SJCRH30 (cell line): Measurements from ENCODE around the gene HTN3. TPM values are rescaled to one million over a fixed set of nuclear protein-coding genes. Genes with fewer than 3 reads are reported as not detected.
A peak's percentile ranks its signal among the peaks of the same experiment; 100 is the strongest.
"Not testable (repeated sequence)": the region's sequence is repeated elsewhere in the genome, so short reads cannot be mapped to it uniquely, and the experiment has no call there.

Source experiments
- DNase-seq, 2 experiments: peaks; one replicate each; pipeline ENCODE4 v3.0.0-alpha.2; 2015 to 2020
- H3K27ac ChIP-seq: fragments of 250-450 bp; sonication (Bioruptor Pico); 2 replicates; pipeline ENCODE4 v1.5.1; 2020; ENCODE audit warnings: mild to moderate bottlenecking, moderate library complexity
- H3K27me3 ChIP-seq: fragments of 250-450 bp; sonication (Bioruptor Pico); 2 replicates; pipeline ENCODE4 v1.5.1; 2020; ENCODE audit warnings: mild to moderate bottlenecking, moderate library complexity
- H3K36me3 ChIP-seq: fragments of 250-450 bp; sonication (Bioruptor Pico); 2 replicates; pipeline ENCODE4 v1.5.1; 2020; ENCODE audit warnings: mild to moderate bottlenecking, moderate library complexity
- H3K4me1 ChIP-seq: fragments of 250-450 bp; sonication (Bioruptor Pico); 2 replicates; pipeline ENCODE4 v1.5.1; 2020; ENCODE audit warnings: mild to moderate bottlenecking, moderate library complexity
- H3K4me3 ChIP-seq: fragments of 250-450 bp; sonication (Bioruptor Pico); 2 replicates; pipeline ENCODE4 v1.5.1; 2020; ENCODE audit warnings: mild to moderate bottlenecking, moderate library complexity
- H3K9me3 ChIP-seq: fragments of 250-450 bp; sonication (Bioruptor Pico); replicated peaks from 2 replicates; pipeline ENCODE4 v1.5.1; 2020; ENCODE audit warnings: mild to moderate bottlenecking, moderate library complexity
- total RNA-seq: library from RNA; depleted of rRNA; stranded (reverse); fragments of >200 nt; shearing (Covaris generic); gene quantifications from 2 replicates; pipeline ENCODE4 v1.2.3, GENCODE V29; 2014; rRNA removed

The HTN3 gene
- total RNA-seq: 0.36 TPM in 1 of 2 replicates, not detected in the other

GRCh38 chr4:70028159-70028558, at the start of gene HTN3:
TSS of gene HTN3 (plus strand) at chr4:70028459. CDS start at chr4:70030741, 2,282 bp downstream.
- H3K27me3 ChIP-seq, DNase-seq, H3K4me1 ChIP-seq, H3K9me3 ChIP-seq, H3K36me3 ChIP-seq, H3K4me3 ChIP-seq, H3K27ac ChIP-seq: not testable (repeated sequence)

- Histone ChIP-seq H3K36me3 (no peaks in the 10 kb centered on the region), H3K27me3 (no peaks in the 10 kb centered on the region), H3K9me3 (no peaks in the 10 kb centered on the region), H3K4me3 (no peak overlapping the region), H3K4me1 (no peaks in the 10 kb centered on the region), H3K27ac (no peak overlapping the region)
- DNase-seq: peak in 1 of 2 experiments; percentile 20
Measured at GRCh38 chr4:69984030-69984443, 44.2 kb upstream of the HTN3 start.

DNA sequence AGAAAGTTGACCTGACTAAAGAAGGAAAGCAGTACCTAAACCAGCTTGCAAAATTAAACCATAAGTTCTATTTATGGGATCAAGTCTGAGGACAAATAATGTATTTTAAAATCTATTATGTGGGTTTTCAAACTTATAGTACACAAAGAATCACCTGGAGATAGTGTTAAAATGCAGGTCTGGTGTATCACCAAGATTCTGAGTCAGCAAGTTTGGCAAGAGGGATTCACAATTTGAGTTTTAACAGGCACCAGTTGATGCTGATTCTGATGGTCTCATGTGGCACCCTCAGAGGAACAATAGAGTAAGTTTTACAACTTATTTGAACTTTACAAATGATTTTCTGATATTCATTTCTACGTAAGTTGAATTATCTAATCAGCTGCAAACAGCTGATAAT, 41.6 kb upstream of the HTN3 start:
- no peak for DNase-seq

GRCh38 chr4:69991016-69991415, 37.2 kb upstream of the HTN3 start:
- Histone ChIP-seq H3K4me1 (peaks cover 4% of the 10 kb centered on the region), H3K27me3 (no peaks in the 10 kb centered on the region), H3K36me3 (no peaks in the 10 kb centered on the region), H3K4me3 (no peak overlapping the region), H3K27ac (no peak overlapping the region), H3K9me3 (no peaks in the 10 kb centered on the region)
- DNase-seq: no peak

More for the DNA sequence above, 41.6 kb upstream of the HTN3 start:
- no peak overlapping the region for H3K27ac ChIP-seq
- H3K4me1 ChIP-seq: no peaks in the 10 kb centered on the region
- no peaks in the 10 kb centered on the region for H3K9me3 ChIP-seq
- H3K4me3 ChIP-seq: no peak overlapping the region
- H3K27me3 ChIP-seq: no peaks in the 10 kb centered on the region
- H3K36me3 ChIP-seq: no peaks in the 10 kb centered on the region

DNA sequence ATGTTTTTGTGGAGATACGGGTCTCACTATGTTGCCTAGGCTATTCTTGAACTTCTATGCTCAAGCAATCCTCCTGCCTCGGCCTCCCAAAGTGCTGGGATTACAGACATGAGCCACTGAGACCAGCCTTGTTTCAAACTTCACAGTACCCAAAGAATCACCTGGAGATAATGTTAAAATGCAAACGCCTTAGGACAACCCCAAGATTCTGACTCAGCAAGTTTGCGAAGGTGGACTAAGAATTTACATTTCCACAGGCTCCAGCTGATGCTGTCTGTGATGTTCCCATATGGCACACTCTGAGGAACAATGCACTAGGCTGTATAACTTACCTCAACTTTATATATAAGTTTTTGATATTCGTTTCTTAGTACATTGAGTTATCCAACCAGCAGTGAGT, 33.5 kb upstream of the HTN3 start:
- Histone ChIP-seq H3K9me3 (no peaks in the 10 kb centered on the region), H3K4me3 (no peak overlapping the region), H3K4me1 (peaks cover 4% of the 10 kb centered on the region), H3K27ac (no peak overlapping the region), H3K36me3 (no peaks in the 10 kb centered on the region), H3K27me3 (no peaks in the 10 kb centered on the region)
- no peak for DNase-seq

DNA sequence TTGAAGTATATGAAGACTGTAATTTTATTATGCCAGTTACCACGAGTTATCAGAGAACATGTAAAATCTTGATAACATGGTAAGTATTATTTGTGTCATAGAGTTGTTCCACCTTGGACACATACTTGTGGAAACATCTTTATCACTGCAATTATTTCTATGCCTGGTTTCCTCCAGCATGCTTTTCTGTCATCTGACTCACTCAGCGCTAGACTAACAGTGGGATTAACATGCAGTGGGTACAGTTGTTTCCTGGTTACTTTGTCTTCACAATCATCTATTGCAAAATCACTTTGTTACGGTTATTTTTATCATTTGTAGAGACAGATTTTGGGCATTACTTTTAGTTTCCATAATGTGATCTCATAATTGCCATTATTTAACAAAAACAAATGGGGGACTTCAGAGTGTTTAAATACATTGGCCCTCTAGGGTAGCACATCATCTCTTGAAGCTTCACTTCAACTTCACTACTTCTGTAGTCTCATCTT, 32.7 kb upstream of the HTN3 start, which contains the start of gene STATH:
TSS of gene STATH (plus strand) at position 441 of the 491 bp plus-strand sequence. CDS start 2,472 bp downstream, outside the sequence.
- Histone ChIP-seq H3K4me3 (no peak within 1 kb of the TSS), H3K36me3 (no peaks in the 10 kb centered on the region), H3K27ac (no peak within 1 kb of the TSS), H3K9me3 (no peaks in the 10 kb centered on the region), H3K27me3 (no peaks in the 10 kb centered on the region), H3K4me1 (peaks cover 4% of the 10 kb centered on the region)
- DNase-seq: peak in 1 of 2 experiments; percentile 22

- Histone ChIP-seq H3K9me3 (no peaks in the 10 kb centered on the region), H3K27ac (no peak overlapping the region), H3K4me1 (peaks cover 4% of the 10 kb centered on the region), H3K27me3 (no peaks in the 10 kb centered on the region), H3K36me3 (no peaks in the 10 kb centered on the region), H3K4me3 (no peak overlapping the region)
- no peak for DNase-seq
Measured at GRCh38 chr4:69999420-69999819, 28.8 kb upstream of the HTN3 start.

DNA sequence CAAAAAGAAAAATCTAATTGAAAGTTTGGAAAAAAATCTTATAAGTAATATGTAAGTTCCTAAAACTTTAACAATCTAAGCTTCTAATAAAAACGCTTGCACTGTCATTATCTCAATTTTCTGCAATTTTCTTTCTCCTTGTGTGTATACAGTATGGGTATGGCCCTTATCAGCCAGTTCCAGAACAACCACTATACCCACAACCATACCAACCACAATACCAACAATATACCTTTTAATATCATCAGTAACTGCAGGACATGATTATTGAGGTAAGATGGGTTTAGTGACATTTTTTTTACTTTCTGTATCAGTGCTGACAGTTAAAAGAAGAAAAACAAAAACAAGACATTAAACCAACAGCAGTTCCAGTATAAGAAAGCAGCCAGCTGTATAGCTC, 27.5 kb upstream of the HTN3 start:
- Histone ChIP-seq H3K4me3 (no peak overlapping the region), H3K36me3 (no peaks in the 10 kb centered on the region), H3K27me3 (no peaks in the 10 kb centered on the region), H3K27ac (no peak overlapping the region), H3K4me1 (peaks cover 2% of the 10 kb centered on the region), H3K9me3 (no peaks in the 10 kb centered on the region)
- DNase-seq: no peak

GRCh38 chr4:70002507-70002906, 25.8 kb upstream of the HTN3 start:
- no peak for DNase-seq
- Histone ChIP-seq H3K9me3 (no peaks in the 10 kb centered on the region), H3K27me3 (no peaks in the 10 kb centered on the region)

DNA sequence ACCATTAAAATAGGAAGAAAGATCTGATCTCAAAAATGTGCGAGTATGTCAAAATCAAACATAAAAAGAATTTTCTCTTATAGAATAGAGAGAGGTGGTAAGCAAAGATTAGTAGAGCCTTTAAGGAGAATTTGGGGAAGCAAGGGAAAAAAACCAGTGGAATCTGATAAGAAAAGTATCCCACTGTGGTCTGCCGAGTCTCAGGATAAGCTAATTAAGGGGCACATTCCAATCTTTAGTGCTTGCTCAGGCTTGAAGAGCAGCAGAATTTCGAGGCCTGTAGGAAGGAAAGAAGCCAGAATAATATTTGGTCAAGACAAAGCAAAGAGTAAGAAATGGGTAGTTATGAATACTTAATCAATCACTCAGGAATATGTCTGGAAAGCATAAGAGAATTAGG, 19.5 kb upstream of the HTN3 start:
- no peaks in the 10 kb centered on the region for H3K36me3 ChIP-seq
- H3K4me1 ChIP-seq: no peaks in the 10 kb centered on the region
- no peak overlapping the region for H3K4me3 ChIP-seq
- H3K27me3 ChIP-seq: no peaks in the 10 kb centered on the region
- H3K27ac ChIP-seq: no peak overlapping the region
- no peak for DNase-seq
- no peaks in the 10 kb centered on the region for H3K9me3 ChIP-seq

More at GRCh38 chr4:70002507-70002906, 25.8 kb upstream of the HTN3 start:
- no peaks in the 10 kb centered on the region for H3K36me3 ChIP-seq
- no peaks in the 10 kb centered on the region for H3K4me1 ChIP-seq
- no peak overlapping the region for H3K27ac ChIP-seq
- H3K4me3 ChIP-seq: no peak overlapping the region

GRCh38 chr4:70019006-70019405, 9.3 kb upstream of the HTN3 start:
- not testable (repeated sequence) for H3K4me1 ChIP-seq, H3K36me3 ChIP-seq, H3K27ac ChIP-seq, DNase-seq, H3K4me3 ChIP-seq, H3K9me3 ChIP-seq, H3K27me3 ChIP-seq

DNA sequence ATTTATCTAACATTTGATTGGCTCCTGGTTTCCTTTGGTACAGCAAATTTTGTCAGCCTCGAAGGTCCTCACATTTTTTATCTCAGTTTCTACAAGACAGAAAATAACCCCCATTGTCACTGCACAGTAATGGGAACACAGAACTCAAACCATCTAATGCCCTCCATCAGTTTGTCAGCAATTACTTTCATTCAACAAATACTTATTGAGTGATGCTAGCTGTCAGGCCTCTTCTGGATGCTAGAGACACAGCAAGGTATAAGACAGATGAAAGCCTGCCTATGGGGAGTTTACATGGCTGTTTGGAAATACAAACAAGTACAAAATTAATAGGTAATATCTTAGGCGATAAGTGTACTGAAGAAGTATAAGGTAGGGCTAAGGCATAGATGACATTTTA, 5.0 kb upstream of the HTN3 start:
- DNase-seq: no peak
- no peak overlapping the region for H3K4me3 ChIP-seq
- no peaks in the 10 kb centered on the region for H3K9me3 ChIP-seq
- H3K4me1 ChIP-seq: no peaks in the 10 kb centered on the region
- H3K27me3 ChIP-seq: no peaks in the 10 kb centered on the region
- H3K27ac ChIP-seq: no peak overlapping the region
- H3K36me3 ChIP-seq: no peaks in the 10 kb centered on the region

GRCh38 chr4:70027011-70027410, 1.2 kb upstream of the HTN3 start:
- Histone ChIP-seq H3K9me3 (no peaks in the 10 kb centered on the region), H3K27me3 (no peaks in the 10 kb centered on the region), H3K27ac (no peak overlapping the region), H3K4me3 (no peak overlapping the region), H3K4me1 (no peaks in the 10 kb centered on the region), H3K36me3 (no peaks in the 10 kb centered on the region)
- DNase-seq: no peak

- H3K27ac ChIP-seq, H3K9me3 ChIP-seq, H3K4me3 ChIP-seq, H3K27me3 ChIP-seq, H3K4me1 ChIP-seq, H3K36me3 ChIP-seq, DNase-seq: not testable (repeated sequence)
Measured at GRCh38 chr4:70037559-70037958, 9.3 kb downstream of the HTN3 start.

DNA sequence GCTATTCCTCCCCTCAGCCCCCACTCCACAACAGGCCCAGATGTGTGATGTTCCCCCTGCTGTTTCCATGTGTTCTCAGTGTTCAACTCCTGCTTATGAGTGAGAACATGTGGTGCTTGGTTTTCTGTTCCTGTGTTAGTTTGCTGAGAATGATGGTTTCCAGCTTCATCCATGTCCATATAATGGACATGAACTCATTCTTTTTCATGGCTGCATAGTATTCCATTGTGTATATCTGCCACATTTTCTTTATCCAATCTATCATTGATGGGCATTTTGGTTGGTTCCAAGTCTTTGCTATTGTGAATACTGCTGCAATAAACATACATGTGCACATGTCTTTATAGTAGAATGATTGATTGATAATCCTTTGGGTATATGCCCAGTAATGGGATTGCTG, 11.7 kb downstream of the HTN3 start:
- not testable (repeated sequence) for H3K27ac ChIP-seq, H3K27me3 ChIP-seq, H3K9me3 ChIP-seq

GRCh38 chr4:70041652-70042286, 13.5 kb downstream of the HTN3 start:
- no peaks in the 10 kb centered on the region for H3K9me3 ChIP-seq

More for the DNA sequence above, 11.7 kb downstream of the HTN3 start:
- not testable (repeated sequence) for DNase-seq, H3K4me1 ChIP-seq, H3K4me3 ChIP-seq, H3K36me3 ChIP-seq

More at GRCh38 chr4:70041652-70042286, 13.5 kb downstream of the HTN3 start:
- H3K4me3 ChIP-seq: no peak overlapping the region
- no peak for DNase-seq
- no peaks in the 10 kb centered on the region for H3K4me1 ChIP-seq
- H3K27ac ChIP-seq: no peak overlapping the region
- H3K36me3 ChIP-seq: no peaks in the 10 kb centered on the region
- no peaks in the 10 kb centered on the region; the same call in 1 of the 2 replicates for H3K27me3 ChIP-seq
